Esophagus muscularis mucosa (tissue), 4 donors: ENCODE results near the gene PSME1.
"Not testable (repeated sequence)": the region's sequence is repeated elsewhere in the genome, so short reads cannot be mapped to it uniquely, and the experiment has no call there.

Experiments used
- CTCF ChIP-seq, 3 experiments: fragments of 200-600 bp in 2 of 3; fragments of 450-650 bp in 1 of 3; sonication (generic) in 2 of 3; IDR thresholded peaks; one replicate each; pipeline ENCODE4 v1.5.1; 2017 to 2019; ENCODE audit warnings: antibody characterized with exemption in 3 of 3, mild to moderate bottlenecking in 2 of 3, moderate library complexity in 1 of 3
- EP300 ChIP-seq: sonication (generic); formaldehyde crosslinking; IDR thresholded peaks from one replicate; pipeline ENCODE4 v1.6.1; 2017; ENCODE audit warnings: antibody characterized with exemption
- POLR2A ChIP-seq: fragments of 450-650 bp; IDR thresholded peaks from one replicate; pipeline ENCODE4 v1.6.1; 2017; ENCODE audit warnings: antibody characterized with exemption, moderate library complexity, mild to moderate bottlenecking, low read depth
- POLR2AphosphoS5 ChIP-seq, 2 donors: sonication (generic); formaldehyde crosslinking; IDR thresholded peaks; one replicate each; pipeline ENCODE4 v1.6.1; 2017; ENCODE audit warnings: antibody characterized with exemption in 2 of 2

- TF ChIP-seq CTCF (IDR thresholded peaks at IDR 0.05); POLR2AphosphoS5 (IDR thresholded peaks at IDR 0.05); POLR2A; EP300: not testable (repeated sequence)
Measured at GRCh38 chr14:24105609-24106239, 30.3 kb upstream of the PSME1 start.
